ENCODE results near the gene FLVCR1. TPM values are rescaled to one million over a fixed set of nuclear protein-coding genes. Genes with fewer than 3 reads are reported as not detected.
A peak's percentile ranks its signal among the peaks of the same experiment; 100 is the strongest.

Gene FLVCR1
- total and polyA plus RNA-seq, 9 of the 15 experiments (the other 6 are each of a cell fraction or from before 2014, with no cell fraction given): 5.2 to 18.0 (median 12.5) TPM

GRCh38 chr1:212878418-212878817, 20.3 kb downstream of the FLVCR1 start:
- peaks cover 57% of the 10 kb centered on the region for H3K36me3 ChIP-seq (ENCODE audit: control insufficient read depth, insufficient read depth, low read length)
- H3K4me2 ChIP-seq (ENCODE audit: insufficient read depth, low read length): no peak overlapping the region
- peak; percentile 86 for TF ChIP-seq ZNF316 (IDR thresholded peaks at IDR 0.05)
- TF ChIP-seq CHCHD3 (CRISPR knock-in tag; IDR thresholded peaks at IDR 0.05): no peak
- TF ChIP-seq C11orf30 (IDR thresholded peaks at IDR 0.05; ENCODE audit: low read depth): peak; percentile 67
- WGBS (ENCODE audit: insufficient coverage, low coverage, missing lambda C conversion rate): 90% methylated on average over 6 of the region's 6 CpGs
- FAIRE-seq (no peak), ATAC-seq (no peak), DNase-seq (ENCODE audit: extremely low read depth in 1 of 4, low spot score in 3 of 4) (no peak)
- ChIA-PET CTCF (ENCODE audit: low intra/inter-chr PET ratio) (no interaction called here), POLR2A (interaction anchor here (2.4 kb wide), 1 partner anchor 18 kb away, joined by 7 read pairs; no protein-coding TSS in a partner anchor)
- H3K9me3 ChIP-seq (replicated peaks; ENCODE audit: control insufficient read depth, insufficient read depth, low read depth, low read length): no peaks in the 10 kb centered on the region
- in situ Hi-C loops (cut with MboI): no loop called here
- no peak overlapping the region for H3K27ac ChIP-seq (ENCODE audit: extremely low read depth, low read depth, low read length)
- no peak overlapping the region for H3K4me3 ChIP-seq
- no peaks in the 10 kb centered on the region for H4K20me1 ChIP-seq (replicated peaks; ENCODE audit: control insufficient read depth, insufficient read depth, low read length)
- no TSS peak for BruUV-seq (replicated peaks)
- peaks cover 3% of the 10 kb centered on the region for H3K9me1 ChIP-seq (ENCODE audit: control insufficient read depth, insufficient read depth, low read length)
- no peak overlapping the region for H2AFZ ChIP-seq (ENCODE audit: low read depth, low read length)
- no peaks in the 10 kb centered on the region for H3K79me2 ChIP-seq (ENCODE audit: control insufficient read depth, insufficient read depth, low read length)
- H3K9ac ChIP-seq (ENCODE audit: insufficient read depth in 1 of 2, low read depth in 2 of 2, low read length in 2 of 2): no peak overlapping the region
- intact Hi-C loops (cut with micrococcal nuclease): no loop called here
- H3K27me3 ChIP-seq (ENCODE audit: control insufficient read depth in 2 of 2, insufficient read depth in 2 of 2, low read length in 2 of 2): no peaks in the 10 kb centered on the region
- no peaks in the 10 kb centered on the region for H3K4me1 ChIP-seq (replicated peaks in 1 of 2; ENCODE audit: control insufficient read depth in 2 of 2, insufficient read depth in 2 of 2, low read length in 2 of 2)

- CTCF ChIA-PET (ENCODE audit: low intra/inter-chr PET ratio): no interaction called here
Measured at GRCh38 chr1:212879947-212880690, 22.0 kb downstream of the FLVCR1 start.

More at GRCh38 chr1:212879947-212880690, 22.0 kb downstream of the FLVCR1 start:
- POLR2A ChIA-PET: interaction anchor here (0.7 to 2.4 kb wide), 4 partner anchors 10 to 80 kb away, joined by 3 to 7 read pairs (median 4); no protein-coding TSS in a partner anchor
- ATAC-seq (no peak), DNase-seq (ENCODE audit: extremely low read depth in 1 of 4, low spot score in 3 of 4) (no peak), FAIRE-seq (no peak)
- no TSS peak for BruUV-seq (replicated peaks)
- no peaks in the 10 kb centered on the region for H3K4me1 ChIP-seq (replicated peaks in 1 of 2; ENCODE audit: control insufficient read depth in 2 of 2, insufficient read depth in 2 of 2, low read length in 2 of 2)
- H3K9ac ChIP-seq (ENCODE audit: insufficient read depth in 1 of 2, low read depth in 2 of 2, low read length in 2 of 2): no peak overlapping the region
- WGBS (ENCODE audit: insufficient coverage, low coverage, missing lambda C conversion rate): 82% methylated on average over 6 of the region's 6 CpGs
- in situ Hi-C loops (cut with MboI) (no loop called here), intact Hi-C loops (cut with micrococcal nuclease) (no loop called here)
- TF ChIP-seq EP400 (IDR thresholded peaks at IDR 0.05) (no peak), SNRNP70 (optimal IDR thresholded peaks at IDR 0.05; ENCODE audit: low read depth, low read length) (no peak), CHD2 (IDR thresholded peaks at IDR 0.05; ENCODE audit: low read depth, low read length) (no peak), ZNF707 (CRISPR knock-in tag; conservative IDR thresholded peaks at IDR 0.05) (no peak), ZNF551 (CRISPR knock-in tag; IDR thresholded peaks at IDR 0.05) (no peak), ELF1 (tag; IDR thresholded peaks at IDR 0.05) (no peak), POLR2AphosphoS5 (IDR thresholded peaks at IDR 0.05; ENCODE audit: control insufficient read depth, insufficient read depth, low read depth, low read length) (no peak), NCOA1 (IDR thresholded peaks at IDR 0.05; ENCODE audit: low read depth) (no peak), ARNT (IDR thresholded peaks at IDR 0.05) (no peak), NR2C2 (CRISPR knock-in tag; IDR thresholded peaks at IDR 0.05) (no peak), NR2C2 (tag; IDR thresholded peaks at IDR 0.05) (no peak), SOX6 (IDR thresholded peaks at IDR 0.05) (no peak), CHD1 (IDR thresholded peaks at IDR 0.05; ENCODE audit: low read length) (no peak), ARHGAP35 (IDR thresholded peaks at IDR 0.05; ENCODE audit: partially characterized antibody) (no peak)
- H3K27me3 ChIP-seq (ENCODE audit: control insufficient read depth in 2 of 2, insufficient read depth in 2 of 2, low read length in 2 of 2): no peaks in the 10 kb centered on the region
- no peaks in the 10 kb centered on the region for H4K20me1 ChIP-seq (replicated peaks; ENCODE audit: control insufficient read depth, insufficient read depth, low read length)
- H2AFZ ChIP-seq (ENCODE audit: low read depth, low read length): no peak overlapping the region
- no peak overlapping the region for H3K4me2 ChIP-seq (ENCODE audit: insufficient read depth, low read length)
- no peak overlapping the region for H3K27ac ChIP-seq (ENCODE audit: extremely low read depth, low read depth, low read length)
- H3K9me3 ChIP-seq (replicated peaks; ENCODE audit: control insufficient read depth, insufficient read depth, low read depth, low read length): no peaks in the 10 kb centered on the region
- no peak overlapping the region for H3K4me3 ChIP-seq
- H3K9me1 ChIP-seq (ENCODE audit: control insufficient read depth, insufficient read depth, low read length): no peaks in the 10 kb centered on the region
- peaks cover 59% of the 10 kb centered on the region for H3K36me3 ChIP-seq (ENCODE audit: control insufficient read depth, insufficient read depth, low read length)
- H3K79me2 ChIP-seq (ENCODE audit: control insufficient read depth, insufficient read depth, low read length): no peaks in the 10 kb centered on the region
